Ishikawa (cell line): ENCODE measurements around the gene FCRLB.

Source experiments
- CEBPB ChIP-seq: IDR thresholded peaks from 2 replicates; pipeline ENCODE4 v1.6.1; 2012
- CREB1 ChIP-seq: IDR thresholded peaks from 2 replicates; pipeline ENCODE4 v1.6.1; 2012; ENCODE audit warnings: low read depth
- EGR1 ChIP-seq: IDR thresholded peaks from 2 replicates; pipeline ENCODE4 v1.6.1; 2012
- EP300 ChIP-seq: IDR thresholded peaks from 2 replicates; pipeline ENCODE4 v1.6.1; 2012; ENCODE audit warnings: borderline replicate concordance
- FOXM1 ChIP-seq: IDR thresholded peaks from 2 replicates; pipeline ENCODE4 v1.6.1; 2012; ENCODE audit warnings: low read depth, borderline replicate concordance
- MAX ChIP-seq: IDR thresholded peaks from 2 replicates; pipeline ENCODE4 v1.6.1; 2012
- NFIC ChIP-seq: IDR thresholded peaks from 2 replicates; pipeline ENCODE4 v1.6.1; 2012
- RAD21 ChIP-seq: IDR thresholded peaks from 2 replicates; pipeline ENCODE4 v1.6.1; 2012; ENCODE audit warnings: low read depth
- TAF1 ChIP-seq: IDR thresholded peaks from 2 replicates; pipeline ENCODE4 v1.6.1; 2012; ENCODE audit warnings: low read depth, mild to moderate bottlenecking
- TCF12 ChIP-seq: IDR thresholded peaks from 2 replicates; pipeline ENCODE4 v1.6.1; 2012; ENCODE audit warnings: low read depth
- TEAD4 ChIP-seq: IDR thresholded peaks from 2 replicates; pipeline ENCODE4 v1.6.1; 2012
- YY1 ChIP-seq: IDR thresholded peaks from 2 replicates; pipeline ENCODE4 v1.6.1; 2012; ENCODE audit warnings: low read depth
- ZBTB7A ChIP-seq: IDR thresholded peaks from 2 replicates; pipeline ENCODE4 v1.6.1; 2012; ENCODE audit warnings: low read depth
- TF ChIP-seq, protein P1 (sequence below): IDR thresholded peaks from 2 replicates; pipeline ENCODE4 v1.6.1; 2012; ENCODE audit warnings: low read depth, mild to moderate bottlenecking
- TF ChIP-seq, protein P2 (sequence below): IDR thresholded peaks from 2 replicates; pipeline ENCODE4 v1.6.1; 2012

FCRLB gene, protein sequence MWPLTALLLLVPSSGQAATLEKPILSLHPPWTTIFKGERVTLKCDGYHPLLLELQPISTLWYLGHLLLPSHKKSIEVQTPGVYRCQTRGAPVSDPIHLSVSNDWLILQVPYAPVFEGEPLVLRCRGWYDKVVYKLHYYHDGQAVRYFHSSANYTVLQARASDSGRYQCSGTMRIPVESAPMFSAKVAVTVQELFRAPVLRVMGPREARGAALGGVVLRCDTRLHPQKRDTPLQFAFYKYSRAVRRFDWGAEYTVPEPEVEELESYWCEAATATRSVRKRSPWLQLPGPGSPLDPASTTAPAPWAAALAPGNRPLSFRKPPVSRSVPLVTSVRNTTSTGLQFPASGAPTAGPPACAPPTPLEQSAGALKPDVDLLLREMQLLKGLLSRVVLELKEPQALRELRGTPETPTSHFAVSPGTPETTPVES

DNA sequence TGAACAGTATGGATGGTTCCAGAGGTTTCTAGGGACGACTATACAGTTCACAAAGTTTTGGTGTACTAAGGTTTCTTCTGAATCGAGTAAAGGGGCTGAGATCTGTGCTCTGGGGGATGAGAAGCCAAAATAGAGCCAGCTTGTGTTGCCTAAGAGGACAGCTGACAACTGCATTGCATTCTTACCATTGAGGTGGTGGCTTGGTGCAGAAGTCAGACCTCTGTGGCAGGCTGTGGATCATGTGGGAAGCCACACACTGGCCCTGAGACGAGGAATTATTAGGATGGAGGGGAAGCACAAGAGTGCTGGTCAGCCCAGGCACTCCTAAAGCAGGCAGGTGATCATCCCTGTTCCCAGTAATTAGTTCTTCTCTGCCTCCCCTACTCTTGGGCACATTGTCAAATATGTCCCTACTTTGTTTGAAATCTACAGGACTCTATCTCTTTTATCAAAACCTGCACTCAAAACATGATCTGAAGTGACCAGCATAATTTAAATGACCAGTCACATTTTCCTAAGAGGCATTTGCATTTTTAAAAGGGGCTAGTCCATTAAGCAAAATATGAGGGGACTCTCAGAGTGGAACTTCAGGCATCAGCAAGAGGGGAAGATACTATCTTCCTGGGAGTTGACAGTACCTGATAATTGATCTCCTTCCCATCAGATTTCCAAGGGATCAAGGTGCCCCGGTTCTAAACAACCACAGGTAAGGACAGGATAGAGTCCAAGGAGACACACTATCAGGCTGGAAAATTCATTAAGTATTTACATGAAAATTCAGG lies at the start of gene FCRLB:
Gene FCRLB (plus strand): TSS at position 589 of the 782 bp plus-strand sequence. CDS start 1,129 bp downstream, outside the sequence.
- TF ChIP-seq FOXM1 (no peak), TAF1 (no peak), EGR1 (no peak), EP300 (no peak), CEBPB (no peak), CREB1 (no peak), RAD21 (no peak)

GRCh38 chr1:161676441-161676840 lies 44.9 kb upstream of the FCRLB start:
- no peak for TF ChIP-seq TAF1
- TF ChIP-seq, protein P1, sequence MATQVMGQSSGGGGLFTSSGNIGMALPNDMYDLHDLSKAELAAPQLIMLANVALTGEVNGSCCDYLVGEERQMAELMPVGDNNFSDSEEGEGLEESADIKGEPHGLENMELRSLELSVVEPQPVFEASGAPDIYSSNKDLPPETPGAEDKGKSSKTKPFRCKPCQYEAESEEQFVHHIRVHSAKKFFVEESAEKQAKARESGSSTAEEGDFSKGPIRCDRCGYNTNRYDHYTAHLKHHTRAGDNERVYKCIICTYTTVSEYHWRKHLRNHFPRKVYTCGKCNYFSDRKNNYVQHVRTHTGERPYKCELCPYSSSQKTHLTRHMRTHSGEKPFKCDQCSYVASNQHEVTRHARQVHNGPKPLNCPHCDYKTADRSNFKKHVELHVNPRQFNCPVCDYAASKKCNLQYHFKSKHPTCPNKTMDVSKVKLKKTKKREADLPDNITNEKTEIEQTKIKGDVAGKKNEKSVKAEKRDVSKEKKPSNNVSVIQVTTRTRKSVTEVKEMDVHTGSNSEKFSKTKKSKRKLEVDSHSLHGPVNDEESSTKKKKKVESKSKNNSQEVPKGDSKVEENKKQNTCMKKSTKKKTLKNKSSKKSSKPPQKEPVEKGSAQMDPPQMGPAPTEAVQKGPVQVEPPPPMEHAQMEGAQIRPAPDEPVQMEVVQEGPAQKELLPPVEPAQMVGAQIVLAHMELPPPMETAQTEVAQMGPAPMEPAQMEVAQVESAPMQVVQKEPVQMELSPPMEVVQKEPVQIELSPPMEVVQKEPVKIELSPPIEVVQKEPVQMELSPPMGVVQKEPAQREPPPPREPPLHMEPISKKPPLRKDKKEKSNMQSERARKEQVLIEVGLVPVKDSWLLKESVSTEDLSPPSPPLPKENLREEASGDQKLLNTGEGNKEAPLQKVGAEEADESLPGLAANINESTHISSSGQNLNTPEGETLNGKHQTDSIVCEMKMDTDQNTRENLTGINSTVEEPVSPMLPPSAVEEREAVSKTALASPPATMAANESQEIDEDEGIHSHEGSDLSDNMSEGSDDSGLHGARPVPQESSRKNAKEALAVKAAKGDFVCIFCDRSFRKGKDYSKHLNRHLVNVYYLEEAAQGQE, result no peak
- no peak for TF ChIP-seq CEBPB
- TF ChIP-seq NFIC, result no peak
- no peak for TF ChIP-seq EGR1
- no peak for TF ChIP-seq FOXM1
- no peak for TF ChIP-seq TCF12
- TF ChIP-seq CREB1, result no peak
- no peak for TF ChIP-seq ZBTB7A
- TF ChIP-seq EP300, result no peak
- TF ChIP-seq, protein P2, sequence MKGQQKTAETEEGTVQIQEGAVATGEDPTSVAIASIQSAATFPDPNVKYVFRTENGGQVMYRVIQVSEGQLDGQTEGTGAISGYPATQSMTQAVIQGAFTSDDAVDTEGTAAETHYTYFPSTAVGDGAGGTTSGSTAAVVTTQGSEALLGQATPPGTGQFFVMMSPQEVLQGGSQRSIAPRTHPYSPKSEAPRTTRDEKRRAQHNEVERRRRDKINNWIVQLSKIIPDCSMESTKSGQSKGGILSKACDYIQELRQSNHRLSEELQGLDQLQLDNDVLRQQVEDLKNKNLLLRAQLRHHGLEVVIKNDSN, result no peak
- TF ChIP-seq YY1, result no peak
- no peak for TF ChIP-seq MAX
- TF ChIP-seq TEAD4, result no peak
- no peak for TF ChIP-seq RAD21

GRCh38 chr1:161676958-161677689 lies 44.2 kb upstream of the FCRLB start:
- TF ChIP-seq, protein P2, result no peak
- TF ChIP-seq YY1 (no peak), EGR1 (no peak), EP300 (no peak), MAX (no peak), CREB1 (no peak), TEAD4 (no peak), TCF12 (no peak), RAD21 (no peak), ZBTB7A (no peak), FOXM1 (no peak), CEBPB (no peak), TAF1 (no peak), NFIC (no peak)
- TF ChIP-seq, protein P1, result no peak

DNA sequence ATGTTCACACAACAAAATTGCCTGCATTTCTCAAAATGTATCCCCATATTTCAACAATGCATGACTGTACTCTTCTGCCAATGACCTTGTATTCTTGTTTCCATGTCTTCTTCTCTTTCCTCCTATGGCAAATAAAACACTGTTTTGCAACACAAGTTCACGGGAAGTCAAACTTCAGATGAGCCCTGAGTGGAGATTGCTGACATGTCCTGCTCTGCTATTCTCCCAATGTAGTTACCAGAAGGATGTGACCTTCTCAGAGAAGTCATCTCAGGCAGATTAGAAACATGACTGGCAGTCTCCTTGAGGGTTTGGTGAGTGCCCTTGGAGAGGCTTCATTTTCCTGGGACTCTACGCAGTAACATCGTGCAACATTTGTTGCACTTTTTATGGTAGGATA lies 42.8 kb upstream of the FCRLB start:
- TF ChIP-seq, protein P1, result no peak
- no peak for TF ChIP-seq EP300
- TF ChIP-seq EGR1, result no peak
- no peak for TF ChIP-seq TEAD4
- no peak for TF ChIP-seq CREB1
- no peak for TF ChIP-seq ZBTB7A
- no peak for TF ChIP-seq MAX
- no peak for TF ChIP-seq CEBPB
- TF ChIP-seq TAF1, result no peak
- no peak for TF ChIP-seq NFIC
- TF ChIP-seq TCF12, result no peak
- TF ChIP-seq YY1, result no peak
- TF ChIP-seq, protein P2, result no peak
- no peak for TF ChIP-seq RAD21
- TF ChIP-seq FOXM1, result no peak
